ENCODE results near the gene JCAD.

DNA sequence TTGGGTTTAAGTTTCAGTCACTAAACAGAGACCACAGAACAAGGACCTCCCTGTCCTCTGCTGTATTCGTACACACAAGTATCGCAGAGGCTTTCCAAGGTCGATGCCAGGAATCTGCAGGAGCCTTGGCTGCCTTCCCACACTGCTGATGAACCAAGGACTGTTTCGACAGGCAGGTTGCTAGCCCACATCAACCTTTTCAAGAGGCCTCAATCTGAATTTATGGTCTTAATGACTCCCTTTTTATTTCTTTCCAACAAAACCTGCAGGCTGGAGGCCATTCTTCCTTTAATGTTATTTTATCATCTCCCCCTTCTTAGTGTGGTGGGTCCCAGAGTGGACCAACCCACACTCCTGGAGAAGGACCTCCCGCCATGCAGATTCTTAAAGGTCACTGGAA lies 45.6 kb downstream of the JCAD start:
- no peak for TF ChIP-seq ETV5 (CRISPR knock-in tag; IDR thresholded peaks at IDR 0.05; ENCODE audit: low read depth)
- TF ChIP-seq, protein P1, sequence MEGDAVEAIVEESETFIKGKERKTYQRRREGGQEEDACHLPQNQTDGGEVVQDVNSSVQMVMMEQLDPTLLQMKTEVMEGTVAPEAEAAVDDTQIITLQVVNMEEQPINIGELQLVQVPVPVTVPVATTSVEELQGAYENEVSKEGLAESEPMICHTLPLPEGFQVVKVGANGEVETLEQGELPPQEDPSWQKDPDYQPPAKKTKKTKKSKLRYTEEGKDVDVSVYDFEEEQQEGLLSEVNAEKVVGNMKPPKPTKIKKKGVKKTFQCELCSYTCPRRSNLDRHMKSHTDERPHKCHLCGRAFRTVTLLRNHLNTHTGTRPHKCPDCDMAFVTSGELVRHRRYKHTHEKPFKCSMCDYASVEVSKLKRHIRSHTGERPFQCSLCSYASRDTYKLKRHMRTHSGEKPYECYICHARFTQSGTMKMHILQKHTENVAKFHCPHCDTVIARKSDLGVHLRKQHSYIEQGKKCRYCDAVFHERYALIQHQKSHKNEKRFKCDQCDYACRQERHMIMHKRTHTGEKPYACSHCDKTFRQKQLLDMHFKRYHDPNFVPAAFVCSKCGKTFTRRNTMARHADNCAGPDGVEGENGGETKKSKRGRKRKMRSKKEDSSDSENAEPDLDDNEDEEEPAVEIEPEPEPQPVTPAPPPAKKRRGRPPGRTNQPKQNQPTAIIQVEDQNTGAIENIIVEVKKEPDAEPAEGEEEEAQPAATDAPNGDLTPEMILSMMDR (IDR thresholded peaks at IDR 0.05 in 2 of 3, conservative IDR thresholded peaks at IDR 0.05 in 1 of 3; ENCODE audit: insufficient read depth in 2 of 3, low read depth in 1 of 3, low read length in 3 of 3): no peak
- TF ChIP-seq ARHGAP35 (IDR thresholded peaks at IDR 0.05; ENCODE audit: partially characterized antibody): no peak
- no peak for TF ChIP-seq POLR2A (conservative IDR thresholded peaks at IDR 0.05)
- no peak for TF ChIP-seq ZNF780A (CRISPR knock-in tag; IDR thresholded peaks at IDR 0.05)
- no peak for TF ChIP-seq STAG1 (CRISPR knock-in tag; IDR thresholded peaks at IDR 0.05; ENCODE audit: borderline replicate concordance)
- TF ChIP-seq EP300 (IDR thresholded peaks at IDR 0.05; ENCODE audit: low read length): no peak
- no peak for TF ChIP-seq SMARCE1 (IDR thresholded peaks at IDR 0.05)
- TF ChIP-seq, protein P2, sequence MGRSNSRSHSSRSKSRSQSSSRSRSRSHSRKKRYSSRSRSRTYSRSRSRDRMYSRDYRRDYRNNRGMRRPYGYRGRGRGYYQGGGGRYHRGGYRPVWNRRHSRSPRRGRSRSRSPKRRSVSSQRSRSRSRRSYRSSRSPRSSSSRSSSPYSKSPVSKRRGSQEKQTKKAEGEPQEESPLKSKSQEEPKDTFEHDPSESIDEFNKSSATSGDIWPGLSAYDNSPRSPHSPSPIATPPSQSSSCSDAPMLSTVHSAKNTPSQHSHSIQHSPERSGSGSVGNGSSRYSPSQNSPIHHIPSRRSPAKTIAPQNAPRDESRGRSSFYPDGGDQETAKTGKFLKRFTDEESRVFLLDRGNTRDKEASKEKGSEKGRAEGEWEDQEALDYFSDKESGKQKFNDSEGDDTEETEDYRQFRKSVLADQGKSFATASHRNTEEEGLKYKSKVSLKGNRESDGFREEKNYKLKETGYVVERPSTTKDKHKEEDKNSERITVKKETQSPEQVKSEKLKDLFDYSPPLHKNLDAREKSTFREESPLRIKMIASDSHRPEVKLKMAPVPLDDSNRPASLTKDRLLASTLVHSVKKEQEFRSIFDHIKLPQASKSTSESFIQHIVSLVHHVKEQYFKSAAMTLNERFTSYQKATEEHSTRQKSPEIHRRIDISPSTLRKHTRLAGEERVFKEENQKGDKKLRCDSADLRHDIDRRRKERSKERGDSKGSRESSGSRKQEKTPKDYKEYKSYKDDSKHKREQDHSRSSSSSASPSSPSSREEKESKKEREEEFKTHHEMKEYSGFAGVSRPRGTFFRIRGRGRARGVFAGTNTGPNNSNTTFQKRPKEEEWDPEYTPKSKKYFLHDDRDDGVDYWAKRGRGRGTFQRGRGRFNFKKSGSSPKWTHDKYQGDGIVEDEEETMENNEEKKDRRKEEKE (IDR thresholded peaks at IDR 0.05; ENCODE audit: borderline replicate concordance in 1 of 2, control insufficient read depth in 1 of 2, low read depth in 2 of 2, low read length in 1 of 2): no peak
- TF ChIP-seq NFE2L1 (tag; IDR thresholded peaks at IDR 0.05; ENCODE audit: borderline replicate concordance, low read depth): no peak

Measured in K562 (cell line).